Esophagus (tissue), 2 donors: Measurements from ENCODE around the gene CNTN2. TPM values are rescaled to one million over a fixed set of nuclear protein-coding genes. Genes with fewer than 3 reads are reported as not detected.

Experiments
- H3K27ac ChIP-seq, 2 donors: one replicate each; pipeline ENCODE4 v1.5.1; 2013; ENCODE audit warnings: low read depth in 2 of 2, mild to moderate bottlenecking in 2 of 2, inconsistent platforms in 1 of 2, low read length in 1 of 2, moderate library complexity in 1 of 2
- H3K27me3 ChIP-seq, 2 donors: one replicate each; pipeline ENCODE4 v1.6.1; 2013; ENCODE audit warnings: low read length in 2 of 2, control low read depth in 1 of 2, mild to moderate bottlenecking in 1 of 2; ENCODE audit not compliant: insufficient read depth in 2 of 2, control insufficient read depth in 1 of 2
- H3K36me3 ChIP-seq, 2 donors: one replicate each; pipeline ENCODE4 v1.6.1; 2013; ENCODE audit warnings: low read length in 1 of 2; ENCODE audit not compliant: control insufficient read depth in 2 of 2, insufficient read depth in 2 of 2
- H3K4me1 ChIP-seq, 2 donors: one replicate each; pipeline ENCODE4 v1.6.1; 2013; ENCODE audit warnings: low read length in 1 of 2; ENCODE audit not compliant: control insufficient read depth in 2 of 2, insufficient read depth in 2 of 2
- H3K4me3 ChIP-seq, 2 donors: one replicate each; pipeline ENCODE4 v1.5.1; 2013; ENCODE audit warnings: low read length in 2 of 2, mild to moderate bottlenecking in 2 of 2, low read depth in 1 of 2, moderate library complexity in 1 of 2
- H3K9me3 ChIP-seq, 2 donors: one replicate each; pipeline ENCODE4 v1.6.1; 2013; ENCODE audit warnings: mild to moderate bottlenecking in 2 of 2, low read depth in 1 of 2, low read length in 1 of 2, moderate library complexity in 1 of 2; ENCODE audit not compliant: control insufficient read depth in 2 of 2, insufficient read depth in 1 of 2
- WGBS, 2 donors: extraction: QIAGEN DNeasy Blood & Tissue Kit; methylation state at CpG; one replicate each; pipeline ENCODE4 v1.1.7; 2013; 5-methylcytosine and 5-hydroxymethylcytosine counted together
- polyA plus RNA-seq, 2 donors: library from polyadenylated mRNA; stranded (reverse); fragments of 200-250 nt; gene quantifications; one replicate each; pipeline ENCODE4 v1.2.3, GENCODE V29; 2013
- donor health status: healthy with polysubstance abuse.
- donor health status: Bipolar disorder and iron deficiency.

CNTN2 gene
- polyA plus RNA-seq, result under 1 TPM; 0.02 to 0.06 TPM

- Histone ChIP-seq H3K27ac (no peak within 1 kb of the TSS), H3K27me3 (peaks cover 8 to 13% of the 10 kb centered on the region in 2 donors), H3K4me3 (no peak within 1 kb of the TSS), H3K4me1 (no peaks in the 10 kb centered on the region), H3K9me3 (peaks cover 0 to 3% of the 10 kb centered on the region in 2 donors), H3K36me3 (no peaks in the 10 kb centered on the region)
- 9 to 12% methylated on average over 46 to 53 of the region's 53 CpGs for WGBS, 2 donors
Measured at GRCh38 chr1:205042911-205043806, at the start of gene CNTN2. TSS of gene CNTN2 (plus strand) at chr1:205043212. CDS start at chr1:205053186, 9,974 bp downstream.

- H3K9me3 ChIP-seq, result no peaks in the 10 kb centered on the region
- no peaks in the 10 kb centered on the region for H3K27me3 ChIP-seq
- no peak overlapping the region for H3K4me3 ChIP-seq
- no peak overlapping the region for H3K27ac ChIP-seq
- peaks cover 0 to 8% of the 10 kb centered on the region in 2 donors for H3K36me3 ChIP-seq
- 80 to 84% methylated on average over 10 of the region's 10 CpGs for WGBS, 2 donors
- H3K4me1 ChIP-seq, result peaks cover 0 to 2% of the 10 kb centered on the region in 2 donors
Measured at GRCh38 chr1:204994086-204994862, 48.7 kb upstream of the CNTN2 start.

GRCh38 chr1:204996981-204997380 lies 46.0 kb upstream of the CNTN2 start:
- 91 to 92% methylated on average over 22 of the region's 22 CpGs for WGBS, 2 donors

GRCh38 chr1:204997591-204998355 lies 45.2 kb upstream of the CNTN2 start:
- Histone ChIP-seq H3K4me3 (no peak overlapping the region), H3K27ac (no peak overlapping the region), H3K36me3 (peaks cover 0 to 3% of the 10 kb centered on the region in 2 donors), H3K9me3 (no peaks in the 10 kb centered on the region), H3K4me1 (peaks cover 0 to 2% of the 10 kb centered on the region in 2 donors), H3K27me3 (no peaks in the 10 kb centered on the region)
- 70 to 74% methylated on average over 16 of the region's 16 CpGs for WGBS, 2 donors

More at GRCh38 chr1:204996981-204997380, 46.0 kb upstream of the CNTN2 start:
- peaks cover 0 to 8% of the 10 kb centered on the region in 2 donors for H3K36me3 ChIP-seq
- H3K9me3 ChIP-seq, result no peaks in the 10 kb centered on the region
- no peak overlapping the region for H3K4me3 ChIP-seq
- no peak overlapping the region for H3K27ac ChIP-seq
- H3K4me1 ChIP-seq, result peaks cover 0 to 2% of the 10 kb centered on the region in 2 donors
- H3K27me3 ChIP-seq, result no peaks in the 10 kb centered on the region

- H3K27ac ChIP-seq, result no peak overlapping the region
- peaks cover 0 to 3% of the 10 kb centered on the region in 2 donors for H3K36me3 ChIP-seq
- WGBS, 2 donors, result 93 to 97% methylated on average over 14 of the region's 14 CpGs
- H3K4me1 ChIP-seq, result peaks cover 0 to 2% of the 10 kb centered on the region in 2 donors
- H3K4me3 ChIP-seq, result no peak overlapping the region
- H3K27me3 ChIP-seq, result no peaks in the 10 kb centered on the region
- H3K9me3 ChIP-seq, result no peaks in the 10 kb centered on the region
Measured at GRCh38 chr1:205001162-205001561, 41.9 kb upstream of the CNTN2 start.

- H3K9me3 ChIP-seq, result no peaks in the 10 kb centered on the region
- H3K4me3 ChIP-seq, result no peak overlapping the region
- H3K27ac ChIP-seq, result no peak overlapping the region
- H3K27me3 ChIP-seq, result no peaks in the 10 kb centered on the region
- WGBS, 2 donors, result 81 to 87% methylated on average over 7 of the region's 7 CpGs
- H3K4me1 ChIP-seq, result no peaks in the 10 kb centered on the region
- H3K36me3 ChIP-seq, result no peaks in the 10 kb centered on the region
Measured at GRCh38 chr1:205002705-205003104, 40.3 kb upstream of the CNTN2 start.

GRCh38 chr1:205003358-205004131 lies 39.5 kb upstream of the CNTN2 start:
- Histone ChIP-seq H3K9me3 (no peaks in the 10 kb centered on the region), H3K36me3 (no peaks in the 10 kb centered on the region), H3K27ac (no peak overlapping the region), H3K4me3 (no peak overlapping the region), H3K4me1 (no peaks in the 10 kb centered on the region), H3K27me3 (no peaks in the 10 kb centered on the region)
- WGBS, 2 donors, result 52 to 63% methylated on average over 10 of the region's 10 CpGs

- WGBS, 2 donors, result 57 to 63% methylated on average over 3 of the region's 3 CpGs
- Histone ChIP-seq H3K27ac (no peak overlapping the region), H3K9me3 (no peaks in the 10 kb centered on the region), H3K27me3 (no peaks in the 10 kb centered on the region), H3K4me3 (no peak overlapping the region), H3K4me1 (no peaks in the 10 kb centered on the region), H3K36me3 (no peaks in the 10 kb centered on the region)
Measured at GRCh38 chr1:205004351-205004750, 38.7 kb upstream of the CNTN2 start.
